GM18907 (cell line): ENCODE measurements around the gene VANGL1.
A peak's percentile ranks its signal among the peaks of the same experiment; 100 is the strongest.

Source experiments
- ATAC-seq: cut with Tn5 transposase; IDR thresholded peaks from one replicate; pipeline ENCODE4 v1.9.1; 2021; ENCODE audit warnings: mild to moderate bottlenecking, moderate library complexity; ENCODE audit not compliant: unreplicated experiment

Gene VANGL1

DNA sequence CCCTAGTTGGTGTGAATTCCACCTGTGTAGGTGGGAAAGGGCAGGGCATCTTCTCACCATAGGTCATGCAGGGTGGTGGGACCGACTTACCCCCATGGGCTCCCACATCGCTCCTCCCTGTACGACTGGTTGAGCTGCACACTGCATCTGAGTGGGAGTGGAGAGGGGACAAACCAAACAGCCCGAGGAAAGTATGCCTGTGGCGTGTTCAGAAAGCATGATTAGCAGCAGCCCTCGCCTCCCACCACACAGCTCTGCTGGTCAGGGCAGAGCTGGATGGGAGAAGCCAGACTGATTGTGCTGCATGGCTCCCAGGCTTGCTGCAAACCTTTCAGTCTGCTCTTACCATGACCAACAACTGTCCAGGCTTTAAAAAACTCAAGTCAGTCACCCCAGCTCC, 24.4 kb downstream of the VANGL1 start:
- ATAC-seq: no peak

DNA sequence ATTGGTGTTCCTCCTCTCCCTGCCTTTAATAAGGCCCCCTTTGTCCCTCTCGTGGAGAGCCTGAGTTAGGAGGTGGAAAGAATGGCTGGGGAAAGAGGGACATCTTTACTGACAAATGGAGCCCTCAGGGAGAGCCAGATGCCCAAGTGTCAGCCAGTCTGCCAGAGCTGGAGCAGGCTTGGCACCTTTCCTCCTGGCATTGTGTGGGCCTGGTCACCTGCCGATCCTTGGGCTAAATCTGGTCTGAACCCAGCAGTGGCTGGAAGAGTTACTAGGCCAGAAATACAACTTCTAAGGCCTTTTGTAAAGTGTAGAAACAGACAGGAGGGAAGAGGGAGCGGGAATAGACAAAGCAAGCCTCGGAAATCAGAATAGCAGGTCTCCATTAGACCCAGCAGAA, 24.9 kb downstream of the VANGL1 start:
- no peak for ATAC-seq

DNA sequence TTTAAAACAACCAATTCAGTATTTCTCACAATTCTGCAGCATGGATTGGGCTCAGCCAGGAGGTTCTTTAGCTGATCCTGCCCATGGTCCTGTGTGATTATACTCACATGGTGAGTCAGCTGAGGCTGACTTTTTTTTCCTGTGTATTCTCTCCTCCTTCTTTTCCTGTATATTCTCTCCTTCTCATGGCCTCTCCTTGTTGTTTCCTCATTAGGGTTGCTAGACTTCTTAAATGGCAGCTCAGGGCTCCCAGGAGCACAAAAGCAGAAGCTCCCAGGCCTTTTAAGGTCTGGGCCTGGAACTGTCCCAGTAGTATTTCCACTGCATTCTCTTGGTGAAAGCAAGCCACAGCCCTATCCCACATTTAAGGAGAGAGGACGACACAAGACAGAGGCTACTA, 26.8 kb downstream of the VANGL1 start:
- ATAC-seq: no peak

DNA sequence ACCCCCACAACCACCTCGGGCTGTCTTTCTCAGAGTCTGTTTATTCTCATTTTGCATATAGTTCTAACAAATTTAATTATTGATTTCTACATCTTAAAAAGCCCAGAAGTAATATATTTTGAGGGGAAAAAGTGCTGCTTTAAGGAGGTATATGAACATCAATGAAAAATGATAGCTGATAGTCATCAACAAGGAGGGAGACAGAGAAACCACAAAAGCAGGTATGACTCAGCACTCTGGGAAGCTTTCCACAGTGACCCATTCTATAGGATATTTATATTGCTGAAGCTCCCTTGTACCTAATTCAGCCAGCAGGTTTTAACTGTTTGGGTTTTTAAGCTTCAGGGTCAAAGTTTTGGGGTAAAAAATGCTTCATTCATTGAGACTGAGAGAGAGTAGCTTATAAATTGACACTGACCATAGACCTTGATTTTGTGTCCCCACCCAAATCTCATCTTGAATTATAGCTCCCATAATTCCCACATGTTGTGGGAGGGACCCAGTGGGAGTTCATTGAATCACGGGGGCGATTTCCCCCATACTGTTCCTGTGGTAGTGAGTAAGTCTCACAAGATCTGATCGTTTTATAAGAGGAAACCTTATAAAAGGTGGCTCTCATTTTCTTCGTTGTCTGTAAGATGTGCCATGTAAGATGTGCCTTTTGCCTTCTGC, 27.4 kb downstream of the VANGL1 start:
- no peak for ATAC-seq

DNA sequence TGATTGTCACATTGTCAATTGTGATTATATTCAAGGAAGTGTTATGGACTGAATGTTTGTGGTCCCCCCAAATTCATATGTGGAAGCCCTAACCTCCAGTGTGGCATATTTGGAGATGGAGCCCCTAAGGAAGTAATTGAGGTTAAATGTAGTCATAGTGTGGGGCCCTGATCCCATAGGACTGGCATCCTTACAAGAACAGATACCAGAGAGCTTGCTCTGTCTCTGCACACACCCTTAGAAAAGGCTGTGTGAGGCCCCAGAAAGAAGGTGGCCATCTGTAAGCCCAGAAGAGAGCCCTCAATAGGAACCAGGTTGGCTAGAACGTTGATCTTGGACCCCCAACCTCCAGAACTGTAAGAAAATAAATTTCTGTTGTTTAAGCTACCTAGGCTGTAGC, 28.1 kb downstream of the VANGL1 start:
- no peak for ATAC-seq

DNA sequence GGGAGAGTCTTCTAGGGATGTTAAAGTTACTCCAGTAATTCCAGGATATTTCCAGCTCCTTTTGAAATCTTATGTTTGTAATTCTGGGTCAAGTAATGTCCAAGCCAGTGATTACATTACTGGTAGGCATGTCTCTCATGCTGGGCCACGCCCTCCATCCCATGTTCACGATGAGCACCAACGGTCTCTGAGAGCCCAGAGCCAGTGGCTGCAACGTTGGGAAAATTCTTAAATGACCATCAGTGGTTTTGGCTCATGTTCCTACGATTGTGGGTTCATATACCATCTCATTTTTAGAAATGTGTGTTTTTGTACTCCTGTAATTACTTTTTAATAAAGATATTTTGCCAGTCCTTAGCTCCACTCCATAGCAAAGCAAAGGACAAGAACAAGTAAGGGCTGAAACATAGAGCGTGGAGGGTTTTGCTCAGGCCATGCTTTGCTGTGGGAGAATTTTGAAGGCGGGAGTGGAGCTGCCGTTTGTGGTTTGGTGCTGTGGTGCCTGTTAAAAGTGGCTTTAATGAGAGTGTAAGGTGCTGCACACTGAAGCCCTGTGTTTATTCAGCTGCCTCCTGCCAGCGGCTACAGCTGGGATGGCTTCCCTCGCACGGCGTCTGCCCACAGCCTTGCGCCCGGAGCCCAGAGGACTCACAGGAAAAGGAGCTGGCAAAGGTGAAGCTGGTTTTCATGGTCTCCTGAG, 28.9 kb downstream of the VANGL1 start:
- ATAC-seq: no peak

DNA sequence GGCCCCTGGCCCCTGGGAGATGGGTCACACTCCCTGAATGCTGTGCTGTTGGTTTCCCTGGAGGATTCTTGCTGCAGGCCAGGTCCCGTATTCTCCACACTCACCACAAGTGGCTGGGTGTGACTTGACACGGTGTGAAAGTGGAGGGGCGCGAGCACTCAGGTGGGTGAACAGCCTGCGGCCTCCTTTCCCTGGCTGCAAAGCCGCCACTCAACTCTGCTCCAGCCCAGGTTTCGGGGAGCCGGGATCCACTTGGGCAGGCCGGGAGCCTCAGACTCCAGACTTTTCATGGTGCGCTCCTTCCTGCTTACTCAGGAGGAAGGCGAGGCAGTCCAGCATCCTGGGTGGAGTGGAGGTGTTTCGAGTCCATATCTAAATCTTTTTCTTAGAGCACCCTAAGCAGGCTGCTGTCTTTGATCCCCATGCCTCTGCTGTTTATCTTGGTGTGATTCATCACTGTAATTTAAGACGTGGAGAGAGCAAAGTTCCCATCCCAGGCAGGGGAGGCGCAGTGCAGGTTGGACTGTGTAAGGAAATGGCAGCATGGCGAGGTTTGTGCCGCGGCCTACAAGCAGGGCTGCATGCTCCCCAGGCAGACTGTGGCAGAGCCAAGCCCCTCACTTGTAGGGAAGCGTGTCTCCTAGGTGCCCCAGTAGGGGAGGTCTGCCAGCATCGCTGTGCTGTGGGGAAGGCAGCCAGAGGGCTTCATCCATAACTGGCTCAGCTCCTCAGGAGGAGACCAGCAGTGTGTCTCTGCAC, 29.6 kb downstream of the VANGL1 start:
- no peak for ATAC-seq

DNA sequence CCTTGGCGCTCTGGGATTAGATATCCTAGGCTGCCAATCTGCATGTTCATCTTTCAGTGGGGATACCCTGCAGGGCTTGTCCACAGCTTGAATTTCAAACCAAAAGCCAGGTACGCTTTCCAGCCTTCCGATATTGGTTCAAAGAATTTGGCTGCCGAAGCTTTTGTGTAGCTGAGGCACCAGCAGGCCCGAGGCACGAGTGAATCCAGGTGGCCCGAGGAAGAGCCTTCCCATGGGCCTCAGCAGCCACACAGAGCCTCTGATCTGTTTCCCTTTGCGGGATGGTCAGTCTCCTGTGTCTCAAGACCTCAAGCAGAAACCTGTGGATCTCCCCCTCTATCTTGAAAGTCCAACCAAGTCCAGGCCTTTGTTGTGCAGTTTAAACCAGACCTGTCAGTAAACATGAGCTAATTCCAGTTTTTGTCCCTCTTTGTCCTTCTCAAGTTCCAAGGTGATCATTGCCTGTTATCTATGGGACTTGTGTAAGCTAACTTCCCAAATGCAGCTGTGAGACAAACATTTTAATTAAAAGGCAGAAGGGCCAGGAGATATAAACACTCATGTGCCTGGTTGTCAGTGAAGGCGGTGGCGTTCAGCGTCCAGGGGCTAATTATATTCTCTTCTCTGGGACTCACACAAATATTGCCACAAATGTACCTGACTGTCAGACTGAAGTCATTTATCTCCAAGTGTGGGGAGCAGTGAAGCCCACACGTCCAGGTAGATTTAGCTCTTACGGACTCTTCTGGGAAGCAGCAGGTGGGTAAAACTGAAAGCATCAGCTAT, 30.6 kb downstream of the VANGL1 start:
- no peak for ATAC-seq

DNA sequence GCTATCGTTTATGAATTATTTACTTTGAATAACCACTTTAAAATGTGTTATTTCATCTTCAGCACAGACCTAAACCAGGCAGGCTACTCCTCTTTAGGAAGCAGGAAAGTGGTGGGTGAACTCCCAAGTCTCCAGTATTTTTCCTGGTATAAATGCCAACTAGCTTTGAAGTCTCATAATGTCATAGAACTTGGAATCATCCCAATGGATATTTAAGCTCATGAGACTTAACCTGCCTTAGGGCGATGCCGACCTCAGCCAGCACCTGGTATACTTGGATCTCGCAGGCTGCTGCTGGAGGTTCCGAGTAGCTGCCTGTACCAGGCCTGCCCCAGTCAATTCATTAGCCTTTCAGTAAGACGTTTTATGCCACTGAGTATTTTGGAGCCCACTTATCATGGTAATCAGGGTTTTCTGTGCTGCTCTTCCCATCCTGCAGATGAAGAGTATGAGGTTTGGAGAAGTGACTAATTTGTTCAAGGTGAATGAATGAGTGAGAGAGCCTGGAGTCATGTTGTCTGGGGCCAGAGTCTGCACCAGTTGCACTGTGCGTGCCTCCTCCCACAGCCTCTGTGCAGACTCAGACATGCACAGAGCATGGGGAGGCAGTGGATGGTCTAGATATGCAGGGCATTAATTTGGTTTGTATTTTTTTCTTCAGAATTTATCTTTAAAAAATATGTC, 34.9 kb downstream of the VANGL1 start:
- ATAC-seq: peak; percentile 20

DNA sequence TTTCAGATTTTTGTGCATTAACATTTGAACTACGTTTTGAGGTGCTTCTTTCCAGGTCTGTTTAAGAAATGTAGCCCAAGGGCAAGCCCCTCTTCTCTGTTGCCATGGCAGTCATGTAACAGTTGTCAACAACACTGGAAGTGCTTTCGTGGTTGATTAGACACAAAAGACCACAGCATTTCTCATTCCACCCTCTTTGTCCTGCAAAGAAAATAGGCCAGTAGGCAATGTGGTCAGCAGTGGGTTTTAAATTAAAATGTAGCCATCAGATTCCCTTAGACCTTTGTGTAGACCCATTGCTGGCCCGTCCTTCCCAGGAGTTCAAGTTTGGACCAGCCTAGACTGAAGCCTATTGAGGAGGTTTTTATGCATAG, 35.4 kb downstream of the VANGL1 start:
- peak; percentile 55 for ATAC-seq

DNA sequence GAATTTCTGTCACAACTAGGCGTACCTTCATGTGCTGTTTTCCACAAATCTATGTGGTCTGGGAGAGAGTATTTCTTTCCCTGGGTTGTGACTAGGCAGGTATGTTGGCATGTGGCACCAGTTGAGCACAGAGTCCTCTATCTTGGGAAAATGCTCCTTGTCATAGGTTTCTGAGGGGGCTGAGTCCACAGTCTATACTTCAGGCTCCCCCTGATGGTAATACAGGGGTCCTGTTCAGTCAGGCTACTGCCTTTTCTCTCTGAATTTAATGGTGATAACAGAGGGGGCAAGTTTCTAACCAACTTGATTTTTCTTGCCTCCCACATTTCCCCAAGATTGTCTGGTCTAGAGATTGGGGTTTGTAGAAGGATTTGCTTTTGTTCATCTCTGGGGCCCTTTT, 35.8 kb downstream of the VANGL1 start:
- peak; percentile 7 for ATAC-seq

DNA sequence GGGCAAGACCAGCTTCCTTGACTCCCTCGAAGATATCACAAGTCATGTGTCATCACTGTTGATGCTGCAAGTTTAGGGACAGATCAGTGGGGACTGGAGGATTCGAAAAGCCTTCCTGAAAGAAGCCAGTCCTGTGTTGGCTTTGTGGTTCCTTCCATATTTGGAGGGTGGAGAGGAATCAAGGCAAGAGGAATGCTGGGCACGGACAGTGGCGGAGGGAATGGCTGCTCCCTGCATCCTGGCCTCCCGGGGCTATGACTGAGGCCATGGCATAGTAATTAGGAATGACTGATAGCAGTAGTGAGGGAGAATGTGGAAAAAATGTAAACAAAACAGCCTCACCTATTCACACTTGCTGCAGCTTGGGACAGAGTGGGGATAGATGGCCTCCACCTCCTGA, 36.4 kb downstream of the VANGL1 start:
- ATAC-seq: no peak

DNA sequence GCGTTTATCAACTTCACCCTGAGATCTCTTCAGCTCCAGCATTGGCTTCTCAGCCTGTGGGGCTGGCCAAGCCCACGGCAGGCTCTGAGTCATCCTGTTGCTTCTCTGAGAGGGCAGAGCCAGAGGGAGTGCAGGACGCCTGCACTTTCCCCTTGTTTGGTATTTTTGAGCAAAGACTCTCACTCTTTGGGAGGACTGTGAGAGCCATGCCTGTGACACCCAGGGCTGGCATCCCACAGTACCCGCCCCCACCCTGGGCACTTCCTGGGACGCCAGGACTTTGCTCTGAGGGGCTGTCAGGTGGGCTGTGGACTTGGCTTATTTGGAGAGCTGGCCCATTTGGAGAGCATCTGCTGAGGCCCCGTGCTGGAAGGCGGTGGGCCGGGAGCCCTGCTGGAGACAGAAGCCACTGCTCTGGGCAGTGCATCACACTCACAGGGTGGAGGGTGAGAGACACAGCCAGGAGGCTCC, 37.4 kb downstream of the VANGL1 start:
- ATAC-seq: no peak

DNA sequence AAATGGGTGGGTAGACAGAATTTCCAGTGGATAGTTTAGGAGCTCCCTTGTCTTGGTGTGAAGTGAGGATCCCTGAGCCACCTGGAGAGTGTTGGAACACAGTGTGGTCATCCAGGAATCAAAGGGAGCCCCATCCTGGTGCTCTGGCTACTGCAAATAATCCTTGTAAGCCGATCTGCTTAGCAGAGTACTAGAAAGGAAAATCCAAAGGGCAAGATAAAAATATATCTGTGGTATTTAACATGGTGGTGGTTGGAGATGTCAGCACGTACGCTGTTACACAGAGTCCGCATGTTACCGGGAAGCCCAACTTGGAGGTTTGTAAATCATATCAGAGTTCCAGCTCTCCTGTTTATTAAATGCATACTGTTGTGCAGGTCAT, 39.0 kb downstream of the VANGL1 start:
- ATAC-seq: no peak

DNA sequence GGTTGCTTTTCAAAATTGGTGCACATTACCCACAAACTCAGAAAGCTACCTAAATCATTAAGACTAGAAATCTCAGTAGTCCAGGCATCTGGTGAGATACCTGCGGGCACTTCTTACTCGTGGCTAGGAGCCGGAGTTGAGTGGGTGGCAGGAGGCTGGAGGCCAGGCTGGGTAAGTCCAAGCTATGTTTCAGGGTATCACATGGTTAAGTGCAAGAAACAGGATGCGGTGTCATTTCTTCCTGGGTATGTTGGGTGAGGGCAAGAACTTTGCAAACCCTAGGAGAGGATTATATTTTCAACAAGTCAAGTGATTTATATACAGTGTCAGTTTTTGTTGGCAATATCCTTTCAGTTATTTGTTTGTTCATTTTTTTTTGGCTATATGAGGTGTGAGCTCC, 41.0 kb downstream of the VANGL1 start:
- no peak for ATAC-seq

DNA sequence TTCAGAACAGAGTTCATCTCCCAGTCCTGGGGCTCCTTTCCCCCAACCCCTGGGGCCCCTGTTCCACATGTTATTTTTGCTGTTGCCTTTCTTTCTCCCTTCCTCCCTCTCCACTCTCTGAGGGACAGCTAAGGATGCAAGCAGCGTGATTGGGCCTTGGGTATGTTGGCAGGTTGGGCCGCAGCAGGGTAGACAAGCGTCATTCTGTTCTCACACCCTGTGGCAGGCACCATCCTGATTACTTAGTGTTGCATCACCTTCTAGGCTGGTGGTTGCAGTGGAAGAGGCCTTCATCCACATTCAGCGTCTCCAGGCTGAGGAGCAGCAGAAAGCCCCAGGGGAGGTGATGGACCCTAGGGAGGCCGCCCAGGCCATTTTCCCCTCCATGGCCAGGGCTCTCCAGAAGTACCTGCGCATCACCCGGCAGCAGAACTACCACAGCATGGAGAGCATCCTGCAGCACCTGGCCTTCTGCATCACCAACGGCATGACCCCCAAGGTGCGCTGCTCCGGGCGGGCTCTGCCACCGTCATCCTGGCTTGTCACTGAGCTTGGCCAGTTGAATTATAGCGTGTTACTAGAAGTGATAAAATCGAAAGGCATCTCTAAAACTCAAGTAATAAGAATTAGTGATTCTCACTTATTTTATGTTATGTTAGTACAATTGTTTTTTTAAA, 43.4 kb downstream of the VANGL1 start:
- ATAC-seq: no peak

DNA sequence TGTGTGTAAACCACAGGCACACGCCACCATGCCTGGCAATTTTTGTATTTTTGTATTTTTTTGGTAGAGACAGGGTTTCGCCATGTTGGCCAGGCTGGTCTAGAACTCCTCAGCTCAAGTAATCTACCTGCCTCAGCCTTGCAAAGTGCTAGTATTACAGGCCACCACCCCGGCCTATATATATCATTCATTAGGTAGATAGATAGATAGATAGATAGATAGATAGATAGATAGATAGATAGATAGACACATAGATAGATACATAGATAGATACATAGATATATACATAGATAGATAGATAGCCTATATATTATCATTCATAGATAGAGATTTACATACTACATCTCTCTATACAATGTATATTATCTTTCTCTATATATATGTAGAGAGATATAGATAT, 46.0 kb downstream of the VANGL1 start:
- no peak for ATAC-seq

DNA sequence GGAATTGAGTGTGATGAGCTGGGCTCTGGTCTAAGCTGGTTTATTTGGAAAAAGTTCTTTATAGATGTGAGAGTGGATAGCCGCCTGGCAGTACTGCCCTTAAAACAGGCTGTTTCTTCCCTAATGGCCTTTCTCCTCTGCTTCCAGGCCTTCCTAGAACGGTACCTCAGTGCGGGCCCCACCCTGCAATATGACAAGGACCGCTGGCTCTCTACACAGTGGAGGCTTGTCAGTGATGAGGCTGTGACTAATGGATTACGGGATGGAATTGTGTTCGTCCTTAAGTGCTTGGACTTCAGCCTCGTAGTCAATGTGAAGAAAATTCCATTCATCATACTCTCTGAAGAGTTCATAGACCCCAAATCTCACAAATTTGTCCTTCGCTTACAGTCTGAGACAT, 49.2 kb downstream of the VANGL1 start:
- ATAC-seq: no peak

DNA sequence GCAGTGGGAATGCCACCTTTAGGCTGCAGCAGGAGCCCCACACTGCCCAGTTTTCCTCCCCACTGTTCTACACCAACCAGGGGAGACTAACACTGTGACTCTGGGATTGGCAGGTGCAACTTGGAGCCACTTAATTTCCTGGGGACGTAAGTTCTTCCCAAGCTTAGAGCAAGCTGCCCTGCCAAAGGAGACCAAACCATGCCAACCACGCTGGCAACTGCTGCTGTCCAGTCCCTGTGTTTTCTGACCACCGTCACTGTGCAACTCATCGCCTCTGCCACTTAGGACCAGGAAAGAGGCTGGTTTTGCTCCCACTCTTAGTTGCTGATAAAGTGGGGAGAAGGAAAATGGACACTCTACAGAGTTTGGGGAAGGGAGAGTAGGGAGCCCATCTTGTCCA, 50.5 kb downstream of the VANGL1 start:
- ATAC-seq: no peak

DNA sequence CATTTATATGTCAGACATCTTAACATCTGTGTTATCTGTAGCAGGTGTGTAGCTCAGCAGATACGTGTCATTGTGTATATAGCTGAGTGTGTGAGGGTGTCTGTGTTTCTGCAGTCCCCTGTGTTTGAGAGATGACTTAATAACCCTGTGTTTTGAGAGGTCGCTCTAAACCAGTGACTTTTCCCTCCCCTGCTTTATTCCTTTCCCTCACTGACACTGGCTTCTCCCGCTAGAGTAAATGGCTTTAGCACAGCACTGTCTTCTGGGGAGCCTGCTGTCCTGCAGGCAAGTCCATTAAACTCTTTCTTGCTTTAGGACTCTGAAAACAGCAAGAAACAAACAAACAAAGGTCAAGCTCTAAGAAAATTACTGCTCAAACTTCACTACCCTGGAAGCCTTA, 53.0 kb downstream of the VANGL1 start:
- ATAC-seq: no peak
